ENCODE results near the gene BTF3L4. TPM values are rescaled to one million over a fixed set of nuclear protein-coding genes. Genes with fewer than 3 reads are reported as not detected.

The BTF3L4 gene
- polyA plus RNA-seq, 3 donors, result 27.0 to 116 (median 108) TPM

GRCh38 chr1:52112489-52112888, 56.4 kb downstream of the BTF3L4 start:
- no peaks in the 10 kb centered on the region for H3K4me1 ChIP-seq (ENCODE audit: control insufficient read depth in 1 of 2, insufficient read depth in 2 of 2, low read length in 2 of 2)
- H2AFZ ChIP-seq (ENCODE audit: insufficient read depth, low read depth, low read length, poor library complexity, severe bottlenecking), result no peak overlapping the region
- no peak for TF ChIP-seq CTCF (IDR thresholded peaks at IDR 0.05)
- Mint-ChIP-seq H3K36me3 (no peaks in the 10 kb centered on the region), H3K27me3 (ENCODE audit: low read depth in 3 of 3) (peaks cover 0 to 2% (median 2%) of the 10 kb centered on the region in 3 donors), H3K4me1 (peaks cover 10% of the 10 kb centered on the region), H3K4me3 (no peak overlapping the region), H3K27ac (no peak overlapping the region), H3K9me3 (no peaks in the 10 kb centered on the region)
- no peak overlapping the region for H3K4me3 ChIP-seq (replicated peaks in 1 of 3; ENCODE audit: low read depth in 2 of 3, low read length in 3 of 3)
- intact Hi-C loops (cut with micrococcal nuclease), result no loop called here
- no peak for DNase-seq
- no peaks in the 10 kb centered on the region for H3K27me3 ChIP-seq (ENCODE audit: control insufficient read depth in 2 of 2, insufficient read depth in 2 of 2, low read length in 2 of 2)
- no peak overlapping the region for H3K27ac ChIP-seq (ENCODE audit: low read depth in 1 of 2, low read length in 2 of 2)
- no peaks in the 10 kb centered on the region for H3K79me2 ChIP-seq (ENCODE audit: insufficient read depth, low read length)
- H4K20me1 ChIP-seq (ENCODE audit: insufficient read depth, low read length), result no peaks in the 10 kb centered on the region
- no peaks in the 10 kb centered on the region for H3K9me3 ChIP-seq (replicated peaks in 1 of 2; ENCODE audit: control insufficient read depth in 1 of 2, insufficient read depth in 1 of 2, low read length in 2 of 2)
- no peak overlapping the region for H3K9ac ChIP-seq (ENCODE audit: insufficient read depth, low read length, poor library complexity, severe bottlenecking)
- H3K36me3 ChIP-seq (replicated peaks in 1 of 2; ENCODE audit: control insufficient read depth in 1 of 2, insufficient read depth in 2 of 2, low read length in 2 of 2), result no peaks in the 10 kb centered on the region
- H3K4me2 ChIP-seq (replicated peaks; ENCODE audit: extremely low read depth, low read length, poor library complexity, severe bottlenecking), result no peak overlapping the region
- WGBS (ENCODE audit: insufficient coverage), result 100% methylated on average over 1 of the region's 3 CpGs

- no peak overlapping the region for H3K4me3 ChIP-seq (replicated peaks in 1 of 3; ENCODE audit: low read depth in 2 of 3, low read length in 3 of 3)
- H3K4me1 ChIP-seq (ENCODE audit: control insufficient read depth in 1 of 2, insufficient read depth in 2 of 2, low read length in 2 of 2), result no peaks in the 10 kb centered on the region
- Mint-ChIP-seq H3K27ac (no peak overlapping the region), H3K36me3 (no peaks in the 10 kb centered on the region), H3K9me3 (no peaks in the 10 kb centered on the region), H3K27me3 (ENCODE audit: low read depth in 3 of 3) (peaks cover 2 to 8% (median 5%) of the 10 kb centered on the region in 3 donors), H3K4me3 (no peak overlapping the region), H3K4me1 (no peaks in the 10 kb centered on the region)
- H3K27me3 ChIP-seq (ENCODE audit: control insufficient read depth in 2 of 2, insufficient read depth in 2 of 2, low read length in 2 of 2), result no peaks in the 10 kb centered on the region
- no peaks in the 10 kb centered on the region for H3K9me3 ChIP-seq (replicated peaks in 1 of 2; ENCODE audit: control insufficient read depth in 1 of 2, insufficient read depth in 1 of 2, low read length in 2 of 2)
- H4K20me1 ChIP-seq (ENCODE audit: insufficient read depth, low read length), result no peaks in the 10 kb centered on the region
- H3K4me2 ChIP-seq (replicated peaks; ENCODE audit: extremely low read depth, low read length, poor library complexity, severe bottlenecking), result no peak overlapping the region
- DNase-seq, result no peak
- no peak for TF ChIP-seq CTCF (IDR thresholded peaks at IDR 0.05)
- no peak overlapping the region for H3K9ac ChIP-seq (ENCODE audit: insufficient read depth, low read length, poor library complexity, severe bottlenecking)
- no peak overlapping the region for H2AFZ ChIP-seq (ENCODE audit: insufficient read depth, low read depth, low read length, poor library complexity, severe bottlenecking)
- WGBS (ENCODE audit: insufficient coverage), result 99% methylated on average over 7 of the region's 12 CpGs
- no peak overlapping the region for H3K27ac ChIP-seq (ENCODE audit: low read depth in 1 of 2, low read length in 2 of 2)
- intact Hi-C loops (cut with micrococcal nuclease), result no loop called here
- H3K79me2 ChIP-seq (ENCODE audit: insufficient read depth, low read length), result no peaks in the 10 kb centered on the region
- no peaks in the 10 kb centered on the region for H3K36me3 ChIP-seq (replicated peaks in 1 of 2; ENCODE audit: control insufficient read depth in 1 of 2, insufficient read depth in 2 of 2, low read length in 2 of 2)
Observed at GRCh38 chr1:52119301-52120079, 63.4 kb downstream of the BTF3L4 start.

All from CD14-positive monocyte (primary cell).